ENCODE data around the gene HOXA5. TPM values are rescaled to one million over a fixed set of nuclear protein-coding genes. Genes with fewer than 3 reads are reported as not detected.
A peak's percentile ranks its signal among the peaks of the same experiment; 100 is the strongest.

Gene HOXA5
- total and polyA plus RNA-seq, 2 of the 8 experiments (the other 6 are each of a cell fraction or from before 2014, with no cell fraction given), result not detected

- FAIRE-seq (no peak), DNase-seq (ENCODE audit: low read depth in 1 of 2, low spot score in 2 of 2) (peak in 1 of 2 experiments; percentile 72)
- 8% methylated on average over 32 of the region's 42 CpGs; no CpG with 5 or more reads in 1 of the 2 experiments for WGBS, 2 experiments (ENCODE audit: extremely low coverage in 1 of 2, insufficient coverage in 1 of 2, insufficient read length in 1 of 2, insufficient replicate concordance in 2 of 2, low coverage in 1 of 2, low lambda C conversion rate in 2 of 2, missing lambda C conversion rate in 1 of 2)
- POLR2A ChIA-PET (ENCODE audit: partially characterized antibody), result interaction anchor here (1.1 kb wide), 1 partner anchor 18 kb away, joined by 3 read pairs; no protein-coding TSS in a partner anchor
- Histone ChIP-seq H2BK5ac (ENCODE audit: low read depth, low read length) (no peak overlapping the region), H2BK120ac (replicated peaks; ENCODE audit: low read depth, low read length) (no peak overlapping the region), H3K18ac (ENCODE audit: extremely low read depth, low read length) (no peak overlapping the region), H3K23me2 (ENCODE audit: low read depth, low read length) (no peaks in the 10 kb centered on the region), H3K4ac (replicated peaks; ENCODE audit: insufficient read length, low read depth, low read length) (no peak overlapping the region), H4K8ac (ENCODE audit: extremely low read depth, insufficient read depth, low read length) (no peak overlapping the region), H2BK15ac (ENCODE audit: low read length) (no peak overlapping the region), H3K79me1 (ENCODE audit: low read depth, low read length) (no peaks in the 10 kb centered on the region), H3K23ac (ENCODE audit: insufficient read length) (no peak overlapping the region), H4K20me1 (replicated peaks in 1 of 2; ENCODE audit: control insufficient read depth in 1 of 2, insufficient read depth in 2 of 2, low read length in 2 of 2) (peaks cover 22 to 53% of the 10 kb centered on the region in 2 experiments), H3K56ac (replicated peaks; ENCODE audit: insufficient read length, low read depth, low read length) (no peak overlapping the region), H2AFZ (ENCODE audit: low read length) (no peak overlapping the region), H3K36me3 (ENCODE audit: control insufficient read depth in 2 of 4, insufficient read depth in 4 of 4, low read length in 3 of 4) (peaks cover 0 to 10% (median 0%) of the 10 kb centered on the region in 4 experiments; a peak in 1 of 8 replicates), H3K9ac (replicated peaks in 1 of 4; ENCODE audit: extremely low read depth in 1 of 4, low read depth in 3 of 4, low read length in 3 of 4) (no peak overlapping the region), H3K27me3 (replicated peaks in 1 of 4; ENCODE audit: control insufficient read depth in 3 of 4, extremely low read depth in 1 of 4, insufficient read depth in 3 of 4, low read length in 3 of 4) (peaks cover 83 to 100% (median 95%) of the 10 kb centered on the region in 4 experiments), H2BK20ac (ENCODE audit: low read length) (no peak overlapping the region), H4K91ac (replicated peaks; ENCODE audit: insufficient read length, low read length) (no peak overlapping the region), H3K79me2 (ENCODE audit: control insufficient read depth in 1 of 2, insufficient read depth in 2 of 2, low read length in 2 of 2) (no peaks in the 10 kb centered on the region), H2BK12ac (ENCODE audit: low read depth, low read length) (0 out of 2 replicates have a peak overlapping the region, but pooled peaks have one; percentile 27), H3K27ac (ENCODE audit: low read depth, low read length) (no peak overlapping the region), H3K14ac (ENCODE audit: insufficient read length) (no peak overlapping the region), H2AK5ac (ENCODE audit: low read depth, low read length) (no peak overlapping the region), H3K4me2 (ENCODE audit: insufficient read depth in 1 of 2, low read depth in 2 of 2, low read length in 2 of 2) (peak overlapping the region; percentile 18 to 56; a peak in 3 of 4 replicates), H3K4me1 (replicated peaks in 1 of 4; ENCODE audit: control insufficient read depth in 3 of 4, insufficient read depth in 4 of 4, low read length in 3 of 4) (peaks cover 0 to 17% (median 12%) of the 10 kb centered on the region in 4 experiments; a peak in 5 of 7 replicates), H3K9me3 (ENCODE audit: insufficient read depth in 2 of 2, low read depth in 1 of 2, low read length in 1 of 2) (peaks cover 0 to 3% of the 10 kb centered on the region in 2 experiments; a peak in 1 of 4 replicates), H3K4me3 (ENCODE audit: extremely low read depth in 1 of 4, insufficient read depth in 2 of 4, low read depth in 3 of 4, low read length in 4 of 4) (peak overlapping the region in 1 of 4 experiments; percentile 26; a peak in 1 of 8 replicates), H4K5ac (ENCODE audit: insufficient read length, low read depth, low read length) (no peak overlapping the region)
- CTCF ChIA-PET (ENCODE audit: partially characterized antibody), result interaction anchor here (1.1 to 9.1 kb wide), 3 partner anchors 12 to 17 kb away, joined by 3 to 64 read pairs (median 22); no protein-coding TSS in a partner anchor
- TF ChIP-seq CHD2 (IDR thresholded peaks at IDR 0.05; ENCODE audit: low read length), result no peak
- 0 out of 2 replicates have a peak, but pooled peaks have one; percentile 15 for TF ChIP-seq MAX (IDR thresholded peaks at IDR 0.05)
- peak; percentile 100 for TF ChIP-seq EZH2 (IDR thresholded peaks at IDR 0.05; ENCODE audit: low read depth, low read length, severe bottlenecking)
- TF ChIP-seq SUZ12 (IDR thresholded peaks at IDR 0.05; ENCODE audit: low read length), result peak; percentile 97
- TF ChIP-seq FOSL1 (IDR thresholded peaks at IDR 0.05; ENCODE audit: insufficient read depth, low read depth, low read length), result no peak
- TF ChIP-seq EP300 (IDR thresholded peaks at IDR 0.05; ENCODE audit: borderline replicate concordance in 1 of 2, low read depth in 2 of 2, low read length in 2 of 2), result no peak
- TF ChIP-seq ZNF274 (IDR thresholded peaks at IDR 0.05; ENCODE audit: borderline replicate concordance, extremely low read depth, low read length), result no peak
- TF ChIP-seq RNF2 (IDR thresholded peaks at IDR 0.05; ENCODE audit: borderline replicate concordance, low read depth, low read length, missing control alignments, poor library complexity, severe bottlenecking), result peak; percentile 72
- no peak for TF ChIP-seq RBBP5 (IDR thresholded peaks at IDR 0.05; ENCODE audit: borderline replicate concordance, low read depth, low read length)
- no peak for TF ChIP-seq EGR1 (IDR thresholded peaks at IDR 0.05; ENCODE audit: borderline replicate concordance, low read depth, low read length)
Measured at GRCh38 chr7:27191833-27192545, 48.5 kb upstream of the HOXA5 start.
